Measurements from ENCODE around the gene TRIO.

TRIO gene

DNA sequence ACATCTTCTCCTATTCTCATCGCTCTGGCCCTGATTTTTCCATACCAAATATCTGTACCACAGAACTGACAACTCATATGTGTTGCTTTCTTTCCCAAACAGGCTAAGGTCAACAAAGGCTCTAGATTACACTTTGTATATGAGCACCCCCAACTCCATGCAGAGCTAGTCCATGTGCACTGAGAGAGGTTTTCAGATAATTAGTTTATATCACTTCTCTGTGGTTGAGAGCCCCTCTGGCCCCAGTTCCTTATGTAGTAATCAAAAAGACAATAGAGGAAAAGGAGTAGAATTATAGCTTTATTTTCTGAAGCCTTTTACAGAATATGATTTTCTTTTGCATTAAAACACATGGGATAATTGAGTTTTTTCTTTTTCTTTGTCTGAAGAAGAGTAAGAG lies 120.0 kb downstream of the TRIO start:
- H2BK5ac ChIP-seq (ENCODE audit: low read depth, low read length, poor library complexity), result no peak overlapping the region
- no peak overlapping the region for H3K14ac ChIP-seq (ENCODE audit: low read length)
- no peaks in the 10 kb centered on the region for H3K9me3 ChIP-seq (ENCODE audit: insufficient read depth, low read depth, low read length)
- no peak overlapping the region for H3K23ac ChIP-seq (ENCODE audit: low read length)
- no peak overlapping the region for H4K8ac ChIP-seq (ENCODE audit: low read depth, low read length)
- H3K4me2 ChIP-seq (ENCODE audit: low read length), result no peak overlapping the region
- no CpG with 5 or more reads among the region's 1 CpG for WGBS (ENCODE audit: extremely low coverage, insufficient coverage, insufficient read length)
- H2BK12ac ChIP-seq (ENCODE audit: low read length), result no peak overlapping the region
- no peak overlapping the region for H3K4me3 ChIP-seq (ENCODE audit: low read depth, low read length)
- no peak overlapping the region for H2AK5ac ChIP-seq (ENCODE audit: low read length)
- DNase-seq, result no peak
- H3K79me1 ChIP-seq (ENCODE audit: low read length), result peaks cover 9% of the 10 kb centered on the region
- H4K91ac ChIP-seq (ENCODE audit: low read depth, low read length), result no peak overlapping the region
- peaks cover 22 to 31% of the 10 kb centered on the region in 2 experiments for H3K4me1 ChIP-seq (ENCODE audit: control insufficient read depth in 1 of 2, insufficient read depth in 2 of 2, low read length in 2 of 2)
- peaks cover 18% of the 10 kb centered on the region for H3K79me2 ChIP-seq (ENCODE audit: control insufficient read depth, insufficient read depth, low read length, poor library complexity)
- no peak overlapping the region for H4K12ac ChIP-seq (ENCODE audit: low read depth, low read length)
- H2BK120ac ChIP-seq (ENCODE audit: insufficient read depth, low read length, poor library complexity), result no peak overlapping the region
- no peak overlapping the region for H3K18ac ChIP-seq (ENCODE audit: low read length)
- H3K9ac ChIP-seq (ENCODE audit: low read length), result no peak overlapping the region
- H2AFZ ChIP-seq (ENCODE audit: insufficient read depth, low read length, poor library complexity), result no peak overlapping the region
- H3K4ac ChIP-seq (ENCODE audit: low read depth, low read length), result no peak overlapping the region
- no peaks in the 10 kb centered on the region for H3K36me3 ChIP-seq (ENCODE audit: control insufficient read depth in 1 of 2, insufficient read depth in 2 of 2, low read length in 2 of 2)
- H3K27ac ChIP-seq (ENCODE audit: low read depth, low read length), result no peak overlapping the region
- H3K27me3 ChIP-seq (ENCODE audit: insufficient read depth, low read length), result no peaks in the 10 kb centered on the region

GRCh38 chr5:14263699-14264098 lies 120.6 kb downstream of the TRIO start:
- H3K4ac ChIP-seq (ENCODE audit: low read depth, low read length), result peak overlapping the region; percentile 67
- no peaks in the 10 kb centered on the region for H3K9me3 ChIP-seq (ENCODE audit: insufficient read depth, low read depth, low read length)
- no peak overlapping the region for H3K23ac ChIP-seq (ENCODE audit: low read length)
- H3K79me1 ChIP-seq (ENCODE audit: low read length), result peaks cover 13% of the 10 kb centered on the region
- H3K27me3 ChIP-seq (ENCODE audit: insufficient read depth, low read length), result no peaks in the 10 kb centered on the region
- H3K18ac ChIP-seq (ENCODE audit: low read length), result no peak overlapping the region
- no peak overlapping the region for H2BK5ac ChIP-seq (ENCODE audit: low read depth, low read length, poor library complexity)
- H3K14ac ChIP-seq (ENCODE audit: low read length), result no peak overlapping the region
- H4K12ac ChIP-seq (ENCODE audit: low read depth, low read length), result no peak overlapping the region
- no peak overlapping the region for H2AFZ ChIP-seq (ENCODE audit: insufficient read depth, low read length, poor library complexity)
- H2AK5ac ChIP-seq (ENCODE audit: low read length), result no peak overlapping the region
- peaks cover 24 to 36% of the 10 kb centered on the region in 2 experiments for H3K4me1 ChIP-seq (ENCODE audit: control insufficient read depth in 1 of 2, insufficient read depth in 2 of 2, low read length in 2 of 2)
- H3K79me2 ChIP-seq (ENCODE audit: control insufficient read depth, insufficient read depth, low read length, poor library complexity), result peaks cover 16% of the 10 kb centered on the region
- no peak overlapping the region for H3K4me2 ChIP-seq (ENCODE audit: low read length)
- H4K8ac ChIP-seq (ENCODE audit: low read depth, low read length), result no peak overlapping the region
- H2BK120ac ChIP-seq (ENCODE audit: insufficient read depth, low read length, poor library complexity), result no peak overlapping the region
- no peak overlapping the region for H4K91ac ChIP-seq (ENCODE audit: low read depth, low read length)
- no peak overlapping the region for H3K4me3 ChIP-seq (ENCODE audit: low read depth, low read length)
- H2BK12ac ChIP-seq (ENCODE audit: low read length), result no peak overlapping the region
- no peak for DNase-seq
- H3K36me3 ChIP-seq (ENCODE audit: control insufficient read depth in 1 of 2, insufficient read depth in 2 of 2, low read length in 2 of 2), result no peaks in the 10 kb centered on the region
- H3K27ac ChIP-seq (ENCODE audit: low read depth, low read length), result no peak overlapping the region
- WGBS (ENCODE audit: extremely low coverage, insufficient coverage, insufficient read length), result no CpG with 5 or more reads among the region's 2 CpGs
- no peak overlapping the region for H3K9ac ChIP-seq (ENCODE audit: low read length)

DNA sequence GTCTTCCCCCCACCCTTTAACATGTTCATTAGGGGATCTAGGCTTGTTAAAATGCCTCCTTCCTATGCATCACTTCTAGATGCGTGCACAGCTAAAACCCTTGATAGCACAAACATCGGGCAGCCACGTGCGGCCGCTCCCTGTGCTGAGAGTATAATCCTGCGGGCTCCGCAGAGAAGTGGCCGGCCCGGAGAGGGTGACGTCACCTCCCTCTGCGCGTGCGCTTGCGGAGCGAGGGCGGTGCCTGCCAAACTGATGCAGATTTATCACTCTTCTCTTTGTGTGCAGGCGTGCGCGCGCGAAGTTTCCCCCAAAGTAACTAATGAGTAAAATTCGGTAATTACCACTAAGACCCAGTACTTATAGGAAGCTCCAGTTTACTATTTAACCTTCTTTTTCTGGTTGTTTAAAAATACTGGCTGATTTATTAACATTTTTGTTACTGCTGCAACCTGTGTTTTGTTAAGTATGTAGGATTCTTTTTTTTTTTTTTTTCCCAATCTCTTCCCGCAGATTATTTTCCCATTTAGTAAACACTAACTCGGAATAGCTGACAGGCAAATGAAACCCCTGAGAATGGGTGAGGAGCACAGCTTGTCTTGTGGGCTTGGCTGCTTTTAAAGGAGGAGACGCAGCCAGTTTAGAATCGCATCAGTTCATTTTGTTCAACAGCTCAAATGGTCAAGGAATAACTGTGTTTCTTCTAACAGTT lies 121.6 kb downstream of the TRIO start:
- Histone ChIP-seq H3K27ac (ENCODE audit: low read depth, low read length) (peak overlapping the region; percentile 69), H2AFZ (ENCODE audit: insufficient read depth, low read length, poor library complexity) (no peak overlapping the region), H2AK5ac (ENCODE audit: low read length) (no peak overlapping the region), H3K79me2 (ENCODE audit: control insufficient read depth, insufficient read depth, low read length, poor library complexity) (peaks cover 15% of the 10 kb centered on the region), H2BK5ac (ENCODE audit: low read depth, low read length, poor library complexity) (peak overlapping the region; percentile 81), H3K4me3 (ENCODE audit: low read depth, low read length) (no peak overlapping the region), H3K18ac (ENCODE audit: low read length) (no peak overlapping the region), H4K8ac (ENCODE audit: low read depth, low read length) (no peak overlapping the region), H3K4me2 (ENCODE audit: low read length) (peak overlapping the region; percentile 64), H2BK120ac (ENCODE audit: insufficient read depth, low read length, poor library complexity) (no peak overlapping the region), H3K14ac (ENCODE audit: low read length) (no peak overlapping the region), H3K79me1 (ENCODE audit: low read length) (peaks cover 19% of the 10 kb centered on the region), H4K91ac (ENCODE audit: low read depth, low read length) (peak overlapping the region; percentile 70), H3K36me3 (ENCODE audit: control insufficient read depth in 1 of 2, insufficient read depth in 2 of 2, low read length in 2 of 2) (no peaks in the 10 kb centered on the region), H4K12ac (ENCODE audit: low read depth, low read length) (no peak overlapping the region), H3K9ac (ENCODE audit: low read length) (no peak overlapping the region), H3K4me1 (ENCODE audit: control insufficient read depth in 1 of 2, insufficient read depth in 2 of 2, low read length in 2 of 2) (peaks cover 32 to 43% of the 10 kb centered on the region in 2 experiments), H3K4ac (ENCODE audit: low read depth, low read length) (no peak overlapping the region), H2BK12ac (ENCODE audit: low read length) (no peak overlapping the region), H3K9me3 (ENCODE audit: insufficient read depth, low read depth, low read length) (no peaks in the 10 kb centered on the region), H3K23ac (ENCODE audit: low read length) (no peak overlapping the region), H3K27me3 (ENCODE audit: insufficient read depth, low read length) (no peaks in the 10 kb centered on the region)
- no CpG with 5 or more reads among the region's 26 CpGs for WGBS (ENCODE audit: extremely low coverage, insufficient coverage, insufficient read length)
- DNase-seq, result peak; percentile 96 to 97

DNA sequence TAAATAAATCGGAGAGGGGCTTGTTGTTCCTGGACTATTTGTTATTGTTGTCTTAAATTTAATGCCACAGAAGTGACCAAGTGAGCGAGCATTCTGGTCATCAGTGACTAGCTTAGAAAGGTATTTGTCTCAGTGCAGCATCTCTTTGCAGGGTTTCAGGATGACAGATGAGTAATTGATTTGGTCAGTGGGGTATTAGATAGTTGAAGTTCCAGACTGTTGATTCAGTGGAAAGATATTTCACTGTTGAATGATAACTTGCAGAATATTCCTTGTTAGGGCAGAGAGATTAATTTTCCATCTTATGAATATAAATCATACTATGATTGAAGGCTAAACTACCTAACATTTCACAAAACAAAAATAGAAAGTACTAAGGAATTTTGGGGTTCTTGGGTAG lies 122.4 kb downstream of the TRIO start:
- no peak overlapping the region for H3K4me3 ChIP-seq (ENCODE audit: low read depth, low read length)
- H3K79me1 ChIP-seq (ENCODE audit: low read length), result peaks cover 23% of the 10 kb centered on the region
- no peak overlapping the region for H2BK5ac ChIP-seq (ENCODE audit: low read depth, low read length, poor library complexity)
- H3K4me2 ChIP-seq (ENCODE audit: low read length), result no peak overlapping the region
- H3K23ac ChIP-seq (ENCODE audit: low read length), result no peak overlapping the region
- H3K4me1 ChIP-seq (ENCODE audit: control insufficient read depth in 1 of 2, insufficient read depth in 2 of 2, low read length in 2 of 2), result peaks cover 36 to 47% of the 10 kb centered on the region in 2 experiments
- peak; percentile 71 to 88 for DNase-seq
- no peak overlapping the region for H4K8ac ChIP-seq (ENCODE audit: low read depth, low read length)
- H3K9ac ChIP-seq (ENCODE audit: low read length), result no peak overlapping the region
- no CpG with 5 or more reads among the region's 2 CpGs for WGBS (ENCODE audit: extremely low coverage, insufficient coverage, insufficient read length)
- peaks cover 15% of the 10 kb centered on the region for H3K79me2 ChIP-seq (ENCODE audit: control insufficient read depth, insufficient read depth, low read length, poor library complexity)
- H3K18ac ChIP-seq (ENCODE audit: low read length), result no peak overlapping the region
- no peaks in the 10 kb centered on the region for H3K27me3 ChIP-seq (ENCODE audit: insufficient read depth, low read length)
- H2AFZ ChIP-seq (ENCODE audit: insufficient read depth, low read length, poor library complexity), result no peak overlapping the region
- no peak overlapping the region for H4K12ac ChIP-seq (ENCODE audit: low read depth, low read length)
- no peak overlapping the region for H2AK5ac ChIP-seq (ENCODE audit: low read length)
- no peaks in the 10 kb centered on the region for H3K9me3 ChIP-seq (ENCODE audit: insufficient read depth, low read depth, low read length)
- H3K36me3 ChIP-seq (ENCODE audit: control insufficient read depth in 1 of 2, insufficient read depth in 2 of 2, low read length in 2 of 2), result no peaks in the 10 kb centered on the region
- H3K27ac ChIP-seq (ENCODE audit: low read depth, low read length), result peak overlapping the region; percentile 63
- no peak overlapping the region for H3K4ac ChIP-seq (ENCODE audit: low read depth, low read length)
- H2BK120ac ChIP-seq (ENCODE audit: insufficient read depth, low read length, poor library complexity), result no peak overlapping the region
- no peak overlapping the region for H4K91ac ChIP-seq (ENCODE audit: low read depth, low read length)
- no peak overlapping the region for H3K14ac ChIP-seq (ENCODE audit: low read length)
- no peak overlapping the region for H2BK12ac ChIP-seq (ENCODE audit: low read length)

Data from trophoblast cell (in vitro differentiated cells and primary cell).